GM13976 (cell line): ENCODE data around the gene ASF1B.

Experiments
- DNase-seq: peaks from one replicate; pipeline ENCODE4 v3.0.0; 2012; ENCODE audit warnings: low spot score
- in situ Hi-C: fragments of 300-500 bp; cut with MboI; formaldehyde crosslinking; loops from one replicate; pipeline ENCODE4 v1.12.0; 2022; ENCODE audit warnings: low sequenced_read_pairs, mixed read lengths, inconsistent platforms; ENCODE audit not compliant: unreplicated experiment
- TF ChIP-seq, protein P1 (sequence below): IDR thresholded peaks from 2 replicates; pipeline ENCODE4 v1.5.1; 2012; ENCODE audit warnings: borderline replicate concordance, mild to moderate bottlenecking; ENCODE audit not compliant: insufficient read depth; ENCODE audit errors: extremely low read depth, missing control alignments, control extremely low read depth

Gene ASF1B

DNA sequence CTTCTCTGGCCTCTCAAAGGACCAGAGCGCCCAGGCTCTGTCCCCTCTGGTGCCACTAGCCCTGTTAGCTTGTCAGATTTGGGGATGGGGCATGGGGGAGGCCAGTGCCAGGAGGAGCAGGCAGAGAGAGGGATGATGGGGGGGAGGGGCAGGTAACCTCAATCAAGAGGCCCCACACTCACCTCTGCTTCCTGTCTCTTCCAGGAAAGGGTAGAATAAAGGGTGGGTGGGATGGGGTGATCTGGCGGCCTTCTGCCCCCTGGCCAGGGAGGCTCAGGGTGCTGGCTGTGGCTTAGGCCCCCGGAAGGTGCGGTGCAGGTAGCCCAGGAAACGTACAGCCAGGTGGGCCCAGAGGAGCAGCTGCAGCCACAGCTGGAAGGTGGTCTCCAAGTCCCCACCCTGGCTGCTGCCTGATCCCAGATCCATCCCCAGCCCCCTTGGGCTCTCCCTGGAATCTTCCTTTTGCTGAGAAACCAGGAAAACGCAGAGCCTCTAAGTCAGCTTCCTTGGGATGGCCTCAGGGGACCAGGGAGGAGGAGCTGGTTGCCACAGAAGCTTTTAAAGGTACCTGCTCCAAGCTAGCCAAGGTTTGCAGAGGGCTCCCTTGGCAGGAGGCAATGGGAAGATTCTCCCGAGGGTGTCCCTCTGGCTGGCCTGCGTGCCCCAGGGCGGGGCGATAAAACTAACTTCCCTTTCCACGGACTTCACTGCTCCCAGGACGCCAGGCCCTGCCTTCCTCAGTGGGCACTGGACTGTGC, 24.2 kb downstream of the ASF1B start:
- in situ Hi-C loops = no loop called here
- no peak for DNase-seq
- TF ChIP-seq, protein P1, sequence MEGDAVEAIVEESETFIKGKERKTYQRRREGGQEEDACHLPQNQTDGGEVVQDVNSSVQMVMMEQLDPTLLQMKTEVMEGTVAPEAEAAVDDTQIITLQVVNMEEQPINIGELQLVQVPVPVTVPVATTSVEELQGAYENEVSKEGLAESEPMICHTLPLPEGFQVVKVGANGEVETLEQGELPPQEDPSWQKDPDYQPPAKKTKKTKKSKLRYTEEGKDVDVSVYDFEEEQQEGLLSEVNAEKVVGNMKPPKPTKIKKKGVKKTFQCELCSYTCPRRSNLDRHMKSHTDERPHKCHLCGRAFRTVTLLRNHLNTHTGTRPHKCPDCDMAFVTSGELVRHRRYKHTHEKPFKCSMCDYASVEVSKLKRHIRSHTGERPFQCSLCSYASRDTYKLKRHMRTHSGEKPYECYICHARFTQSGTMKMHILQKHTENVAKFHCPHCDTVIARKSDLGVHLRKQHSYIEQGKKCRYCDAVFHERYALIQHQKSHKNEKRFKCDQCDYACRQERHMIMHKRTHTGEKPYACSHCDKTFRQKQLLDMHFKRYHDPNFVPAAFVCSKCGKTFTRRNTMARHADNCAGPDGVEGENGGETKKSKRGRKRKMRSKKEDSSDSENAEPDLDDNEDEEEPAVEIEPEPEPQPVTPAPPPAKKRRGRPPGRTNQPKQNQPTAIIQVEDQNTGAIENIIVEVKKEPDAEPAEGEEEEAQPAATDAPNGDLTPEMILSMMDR = no peak

DNA sequence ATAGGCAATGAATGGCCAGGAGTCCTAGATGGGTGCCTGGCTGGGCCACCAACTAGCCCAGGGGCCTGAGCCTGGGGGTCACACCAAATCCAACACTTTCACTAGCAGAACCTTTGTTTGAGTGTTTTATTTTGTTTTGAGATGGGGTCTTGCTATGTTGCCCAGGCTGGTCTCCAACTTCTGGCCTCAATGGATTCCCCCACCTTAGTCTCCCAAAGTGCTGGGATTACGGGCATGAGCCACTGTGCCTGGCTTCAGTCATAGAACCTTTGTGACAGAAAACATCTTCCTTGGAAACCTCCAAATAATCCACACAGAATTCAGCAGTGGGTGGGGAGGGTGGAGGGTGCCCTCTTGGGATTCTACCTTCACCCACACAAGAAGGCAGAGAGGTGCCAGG, 24.9 kb downstream of the ASF1B start:
- TF ChIP-seq, protein P1 = no peak
- in situ Hi-C loops = no loop called here
- DNase-seq = no peak

DNA sequence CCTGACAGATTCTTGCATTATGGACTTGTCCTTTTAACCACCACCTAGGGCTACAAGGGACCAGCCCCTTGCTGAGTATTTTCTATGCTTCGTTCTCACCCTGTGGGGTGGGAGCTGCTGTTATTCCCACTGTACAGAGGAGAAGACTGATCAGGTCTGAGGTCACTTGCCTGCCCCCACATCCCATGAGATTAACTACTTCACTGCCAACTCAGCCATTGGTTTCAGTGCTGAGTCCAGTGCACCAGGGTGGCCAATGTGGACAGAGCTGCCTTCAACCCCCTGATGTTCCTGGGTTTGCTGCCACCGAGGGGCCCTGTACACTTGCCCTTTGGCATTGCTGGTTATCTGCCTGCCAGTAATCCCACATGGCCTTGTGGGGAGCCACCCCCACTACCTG, 25.7 kb downstream of the ASF1B start:
- in situ Hi-C loops = no loop called here
- no peak for DNase-seq
- TF ChIP-seq, protein P1 = no peak

DNA sequence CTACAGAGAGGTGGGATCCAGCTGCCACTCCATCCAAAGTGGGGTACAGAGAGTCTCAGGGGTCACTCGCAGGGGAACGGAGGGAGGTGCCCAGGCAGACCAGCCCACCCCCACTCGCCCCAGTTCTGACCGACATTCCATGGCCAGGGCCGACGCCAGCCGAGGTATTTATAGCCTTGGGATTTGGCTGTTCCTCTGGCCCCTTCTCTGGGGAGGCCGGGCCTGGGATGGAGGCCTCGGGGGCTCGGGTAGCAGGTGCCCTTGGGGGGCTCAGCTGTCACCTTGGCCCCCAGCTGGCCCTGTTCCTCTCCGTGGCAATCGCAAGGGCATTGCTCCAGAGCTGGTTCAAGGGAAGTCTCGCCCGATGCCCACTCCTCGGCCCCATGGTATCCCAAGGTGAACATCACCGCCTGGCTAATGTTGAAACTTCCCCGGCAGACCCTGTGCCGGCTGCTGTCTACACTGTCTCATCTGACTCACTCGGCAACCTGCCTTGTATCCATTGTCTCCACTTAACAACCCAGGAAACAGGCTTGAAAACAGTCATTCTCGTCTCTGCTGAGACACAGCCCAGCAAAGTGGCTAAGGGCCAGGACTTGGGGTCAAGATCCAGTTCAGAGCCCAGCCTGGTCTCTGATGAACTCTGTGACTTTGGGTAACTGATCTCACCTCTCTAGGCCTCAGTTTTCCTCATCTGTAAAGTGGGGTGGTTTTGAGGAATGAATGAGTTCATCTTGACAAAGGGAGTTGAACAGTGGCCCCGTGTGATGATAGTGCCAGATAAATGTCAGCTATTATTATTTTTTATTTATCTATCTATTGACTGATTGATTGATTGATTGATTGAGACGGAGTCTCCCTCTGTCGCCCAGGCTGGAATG, 28.6 kb downstream of the ASF1B start:
- TF ChIP-seq, protein P1 = no peak
- in situ Hi-C loops = no loop called here
- DNase-seq = no peak

DNA sequence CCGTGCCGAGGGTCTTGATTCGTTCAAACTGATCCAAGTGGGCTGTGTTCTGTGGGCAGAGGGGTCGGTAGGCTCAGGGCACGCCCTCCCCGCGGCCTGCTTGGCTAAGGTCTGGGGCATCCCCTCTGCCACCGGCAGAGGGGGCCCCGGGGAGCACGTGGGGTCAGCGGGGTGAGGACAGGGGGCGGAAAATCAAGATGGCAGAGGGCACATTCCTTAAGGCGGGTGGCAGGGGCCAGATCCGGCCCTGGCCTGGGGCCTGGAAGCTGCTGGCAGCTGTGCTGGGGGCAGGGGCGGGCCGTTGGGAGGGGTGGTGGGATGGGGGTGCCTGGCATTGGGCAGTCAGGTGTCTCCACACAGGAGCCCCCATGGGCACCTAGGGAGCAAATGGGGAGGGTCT, 29.5 kb downstream of the ASF1B start:
- in situ Hi-C loops = no loop called here
- DNase-seq = no peak

DNA sequence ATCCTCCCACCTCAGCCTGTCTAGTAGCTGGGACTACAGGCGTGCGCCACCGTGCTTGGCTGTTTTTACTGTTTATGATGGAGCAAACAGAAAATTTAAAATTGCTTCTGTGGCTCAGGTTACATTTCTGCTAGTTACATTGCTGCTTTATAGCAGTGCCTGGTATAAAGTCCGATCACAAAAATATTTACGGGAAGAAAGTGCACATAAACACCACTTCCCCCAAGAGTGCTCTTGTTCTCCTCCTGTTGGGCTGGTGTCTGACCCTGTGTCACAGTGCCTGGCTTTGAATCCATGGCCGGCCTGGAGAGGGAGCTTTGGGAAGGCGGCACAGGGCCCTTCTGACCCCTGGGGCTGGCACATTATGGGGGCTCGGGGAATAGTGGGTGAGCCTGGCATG, 30.7 kb downstream of the ASF1B start:
- DNase-seq = no peak
- in situ Hi-C loops = no loop called here
- TF ChIP-seq, protein P1 = no peak

More for the DNA sequence above, 29.5 kb downstream of the ASF1B start:
- TF ChIP-seq, protein P1 = no peak
